Right lobe of liver (tissue), 4 donors: Measurements from ENCODE around the gene LRFN3.
A peak's percentile ranks its signal among the peaks of the same experiment; 100 is the strongest.

ENCODE experiments used
- POLR2A ChIP-seq: fragments of 450-650 bp; IDR thresholded peaks from one replicate; pipeline ENCODE4 v1.6.1; 2017; ENCODE audit warnings: antibody characterized with exemption, mild to moderate bottlenecking
- TF ChIP-seq, protein P1 (sequence below), 4 donors: fragments of 200-600 bp in 3 of 4; fragments of 450-650 bp in 1 of 4; IDR thresholded peaks; one replicate each; pipeline versions ENCODE4 v1.5.1 to v1.8.0; 2016 to 2022; ENCODE audit warnings: antibody characterized with exemption in 4 of 4, mild to moderate bottlenecking in 2 of 4
- donor health status: DM: no; HTN: no; CAD: no.
- donor health status: DM: no; HTN: no; CAD: no.
- donor health status: DM: no; HTN: yes; CAD: no.

DNA sequence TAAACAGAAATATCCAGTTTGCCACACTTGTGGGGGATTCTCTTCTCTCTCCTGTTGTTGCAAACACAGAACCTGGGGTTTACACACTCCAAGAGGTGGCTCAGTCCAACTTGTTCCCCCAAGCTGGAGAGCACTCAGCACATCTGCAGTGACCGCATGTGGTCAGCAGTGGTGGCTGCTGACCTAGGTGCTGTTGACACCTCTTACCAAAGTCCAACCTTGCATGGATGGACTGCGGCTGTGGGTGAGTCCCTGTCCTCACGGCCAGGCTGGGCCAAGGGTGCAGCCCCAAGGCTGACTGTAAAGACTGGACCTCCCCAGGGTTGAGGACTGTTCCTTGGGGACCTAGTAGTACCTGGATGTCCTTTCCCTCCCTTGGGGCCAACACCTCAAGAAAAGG lies 6.1 kb downstream of the LRFN3 start:
- no peak for TF ChIP-seq POLR2A
- TF ChIP-seq, protein P1, sequence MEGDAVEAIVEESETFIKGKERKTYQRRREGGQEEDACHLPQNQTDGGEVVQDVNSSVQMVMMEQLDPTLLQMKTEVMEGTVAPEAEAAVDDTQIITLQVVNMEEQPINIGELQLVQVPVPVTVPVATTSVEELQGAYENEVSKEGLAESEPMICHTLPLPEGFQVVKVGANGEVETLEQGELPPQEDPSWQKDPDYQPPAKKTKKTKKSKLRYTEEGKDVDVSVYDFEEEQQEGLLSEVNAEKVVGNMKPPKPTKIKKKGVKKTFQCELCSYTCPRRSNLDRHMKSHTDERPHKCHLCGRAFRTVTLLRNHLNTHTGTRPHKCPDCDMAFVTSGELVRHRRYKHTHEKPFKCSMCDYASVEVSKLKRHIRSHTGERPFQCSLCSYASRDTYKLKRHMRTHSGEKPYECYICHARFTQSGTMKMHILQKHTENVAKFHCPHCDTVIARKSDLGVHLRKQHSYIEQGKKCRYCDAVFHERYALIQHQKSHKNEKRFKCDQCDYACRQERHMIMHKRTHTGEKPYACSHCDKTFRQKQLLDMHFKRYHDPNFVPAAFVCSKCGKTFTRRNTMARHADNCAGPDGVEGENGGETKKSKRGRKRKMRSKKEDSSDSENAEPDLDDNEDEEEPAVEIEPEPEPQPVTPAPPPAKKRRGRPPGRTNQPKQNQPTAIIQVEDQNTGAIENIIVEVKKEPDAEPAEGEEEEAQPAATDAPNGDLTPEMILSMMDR (IDR thresholded peaks at IDR 0.05), result peak in 1 of 4 donors; percentile 18
